DOHH2 (cell line): ENCODE results near the gene SHISA8.

Source experiments
- CTCF ChIP-seq: fragments of 200-600 bp; sonication (generic); IDR thresholded peaks from one replicate; pipeline ENCODE4 v1.5.1; 2014; ENCODE audit warnings: antibody characterized with exemption, mild to moderate bottlenecking, low read depth, low read length; ENCODE audit not compliant: poor library complexity, severe bottlenecking
- EZH2phosphoT487 ChIP-seq: fragments of 200-600 bp; sonication (generic); IDR thresholded peaks from 2 replicates; pipeline ENCODE4 v1.6.1; 2017; ENCODE audit warnings: borderline replicate concordance, mild to moderate bottlenecking, antibody characterized with exemption, low read length, moderate library complexity, mixed read lengths

GRCh38 chr22:41963453-41964111 lies 48.7 kb upstream of the SHISA8 start:
- TF ChIP-seq EZH2phosphoT487 (no peak), CTCF (no peak)
